ENCODE results near the gene TANGO6.

- TF ChIP-seq CTCF (conservative IDR thresholded peaks at IDR 0.05 in 1 of 2, IDR thresholded peaks at IDR 0.05 in 1 of 2; ENCODE audit: extremely low read depth in 1 of 2, insufficient read depth in 1 of 2, low read depth in 1 of 2, low read length in 2 of 2) (no peak), EZH2 (IDR thresholded peaks at IDR 0.05; ENCODE audit: borderline replicate concordance, low read length) (no peak)
Observed at GRCh38 chr16:68951991-68952877, 108.9 kb downstream of the TANGO6 start.
